RWPE1 (cell line): ENCODE data around the gene NCKAP5.

Experiments used
- CTCF ChIA-PET: fragments of 350-600 bp; sonication (Branson Sonifier 250); formaldehyde crosslinking; extraction: SDS; loops from one replicate; lab custom pipeline; 2021; lab: Yijun Ruan, JAX
- POLR2A ChIA-PET: fragments of 400-600 bp; formaldehyde crosslinking; extraction: SDS; loops from one replicate; lab custom pipeline; 2020; ENCODE audit warnings: antibody characterized with exemption; ENCODE audit not compliant: low non-redundant PET; lab: Yijun Ruan, JAX
- DNase-seq: peaks from one replicate; pipeline ENCODE4 v3.0.0; 2012; ENCODE audit warnings: low spot score
- H3K27ac ChIP-seq: fragments of 450-650 bp; 2 replicates; pipeline ENCODE4 v1.5.1; 2017
- TF ChIP-seq, protein P1 (sequence below): fragments of 450-650 bp; conservative IDR thresholded peaks from 2 replicates; pipeline ENCODE4 v1.5.1; 2017; ENCODE audit warnings: low read depth, mild to moderate bottlenecking

NCKAP5 gene

DNA sequence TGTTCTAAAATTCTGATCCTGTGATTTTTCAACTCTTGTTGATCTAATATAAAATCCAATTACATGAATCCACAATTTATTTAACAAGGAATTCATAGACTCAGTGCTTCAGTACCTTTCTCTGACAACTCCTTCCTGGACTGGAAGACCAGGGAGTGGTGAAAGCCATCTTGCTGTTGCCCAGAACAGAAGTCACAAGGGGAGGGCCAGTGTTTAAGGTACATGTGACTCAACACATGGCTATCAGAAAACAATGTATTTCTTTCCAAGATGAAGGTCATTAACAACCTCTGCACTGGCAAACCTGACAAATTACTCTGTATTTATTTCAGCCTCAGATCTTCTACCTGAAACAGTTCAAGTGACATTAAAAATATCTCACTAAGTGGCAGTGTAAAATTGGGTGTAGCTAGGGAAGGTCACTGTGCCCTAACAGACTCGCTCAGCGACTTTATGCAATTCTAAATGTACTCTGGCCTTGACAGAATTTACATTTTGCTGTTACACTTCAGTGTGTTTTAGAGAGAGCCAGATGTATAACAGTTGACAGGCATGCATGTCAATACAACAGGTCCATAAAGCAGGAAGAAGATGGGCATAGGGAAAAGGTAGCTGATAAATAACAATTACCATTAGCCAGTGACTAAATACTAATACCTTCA lies 75.4 kb downstream of the NCKAP5 start:
- CTCF ChIA-PET, result interaction anchor here (1.1 kb wide), 1 partner anchor 230 kb away, joined by 3 read pairs; no protein-coding TSS in a partner anchor
- no peak for DNase-seq
- TF ChIP-seq, protein P1, sequence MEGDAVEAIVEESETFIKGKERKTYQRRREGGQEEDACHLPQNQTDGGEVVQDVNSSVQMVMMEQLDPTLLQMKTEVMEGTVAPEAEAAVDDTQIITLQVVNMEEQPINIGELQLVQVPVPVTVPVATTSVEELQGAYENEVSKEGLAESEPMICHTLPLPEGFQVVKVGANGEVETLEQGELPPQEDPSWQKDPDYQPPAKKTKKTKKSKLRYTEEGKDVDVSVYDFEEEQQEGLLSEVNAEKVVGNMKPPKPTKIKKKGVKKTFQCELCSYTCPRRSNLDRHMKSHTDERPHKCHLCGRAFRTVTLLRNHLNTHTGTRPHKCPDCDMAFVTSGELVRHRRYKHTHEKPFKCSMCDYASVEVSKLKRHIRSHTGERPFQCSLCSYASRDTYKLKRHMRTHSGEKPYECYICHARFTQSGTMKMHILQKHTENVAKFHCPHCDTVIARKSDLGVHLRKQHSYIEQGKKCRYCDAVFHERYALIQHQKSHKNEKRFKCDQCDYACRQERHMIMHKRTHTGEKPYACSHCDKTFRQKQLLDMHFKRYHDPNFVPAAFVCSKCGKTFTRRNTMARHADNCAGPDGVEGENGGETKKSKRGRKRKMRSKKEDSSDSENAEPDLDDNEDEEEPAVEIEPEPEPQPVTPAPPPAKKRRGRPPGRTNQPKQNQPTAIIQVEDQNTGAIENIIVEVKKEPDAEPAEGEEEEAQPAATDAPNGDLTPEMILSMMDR, result no peak
- no peak overlapping the region for H3K27ac ChIP-seq
- POLR2A ChIA-PET, result no interaction called here

DNA sequence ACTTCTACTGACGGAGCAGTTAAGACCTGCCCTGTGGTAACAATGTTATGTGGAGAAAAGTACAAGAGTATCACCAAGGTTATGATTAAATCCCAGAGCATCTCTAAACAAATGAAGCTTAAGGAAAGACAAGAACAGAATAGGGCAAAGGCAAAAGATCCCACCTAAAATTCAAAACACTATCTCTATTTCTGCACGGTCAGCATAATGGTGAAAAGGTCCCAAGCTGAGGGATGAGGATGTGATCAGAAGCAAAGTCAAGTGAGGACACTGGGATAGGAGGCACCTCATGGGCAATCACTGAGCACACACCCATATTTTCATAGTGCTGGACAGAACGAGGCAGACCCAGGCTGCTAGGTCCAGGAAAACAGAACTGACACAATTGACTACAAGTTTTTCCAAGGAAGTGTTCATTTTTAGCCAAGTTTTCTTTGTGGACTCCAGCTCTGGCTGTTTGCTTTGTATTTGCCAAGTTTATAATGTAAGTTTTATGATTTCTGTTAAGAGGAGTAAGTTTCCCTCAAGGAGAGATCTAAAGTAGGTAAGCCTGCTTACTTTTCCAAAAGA lies 77.8 kb downstream of the NCKAP5 start:
- H3K27ac ChIP-seq, result no peak overlapping the region
- ChIA-PET POLR2A (no interaction called here), CTCF (interaction anchor here (0.6 kb wide), 1 partner anchor 466 kb away, joined by 3 read pairs; no protein-coding TSS in a partner anchor)
- no peak for DNase-seq
- TF ChIP-seq, protein P1, result no peak

DNA sequence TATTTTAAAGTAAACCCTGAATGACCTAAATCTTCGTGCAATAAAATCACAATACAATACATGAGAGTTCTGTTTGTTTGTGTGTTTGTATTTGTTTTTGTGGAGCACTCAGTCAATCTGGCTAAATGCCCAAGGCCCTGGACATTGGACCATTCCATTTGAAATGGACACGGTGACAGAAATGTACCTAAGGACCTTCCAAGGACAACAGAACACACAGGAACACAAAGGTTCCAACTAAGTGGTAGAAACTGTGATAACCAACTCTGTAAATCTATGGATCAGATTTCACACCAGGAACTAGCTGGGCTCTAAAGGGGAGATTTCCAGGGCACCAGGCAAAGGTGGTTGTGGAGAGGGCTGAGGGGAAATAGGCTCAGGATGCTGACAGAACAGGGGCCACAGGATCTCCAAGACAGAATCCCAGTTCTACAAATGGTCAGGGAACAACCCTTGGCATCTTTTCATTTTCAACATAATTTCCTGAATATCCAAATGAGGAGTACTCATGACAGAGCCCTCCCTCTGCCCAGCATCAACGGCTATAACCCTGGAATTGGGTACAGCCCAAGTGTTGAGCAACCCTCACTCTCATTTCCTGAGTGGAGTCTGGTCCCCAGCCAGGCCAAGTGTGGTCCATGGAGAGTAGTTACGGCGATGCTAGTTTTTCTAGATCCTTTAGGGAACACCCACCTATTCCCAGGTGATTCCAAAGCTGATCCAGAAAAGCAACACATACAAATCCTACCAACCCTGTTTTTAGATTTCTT lies 78.4 kb downstream of the NCKAP5 start:
- CTCF ChIA-PET, result interaction anchor here (0.6 kb wide), 1 partner anchor 465 kb away, joined by 3 read pairs; no protein-coding TSS in a partner anchor
- no peak for DNase-seq
- no peak overlapping the region for H3K27ac ChIP-seq
- POLR2A ChIA-PET, result no interaction called here
- TF ChIP-seq, protein P1, result no peak

- TF ChIP-seq, protein P1, result no peak
- CTCF ChIA-PET, result no interaction called here
- no peak overlapping the region for H3K27ac ChIP-seq
- no peak for DNase-seq
- POLR2A ChIA-PET, result no interaction called here
Measured at GRCh38 chr2:133489146-133489545, 79.1 kb downstream of the NCKAP5 start.

GRCh38 chr2:133486771-133487191 lies 81.5 kb downstream of the NCKAP5 start:
- CTCF ChIA-PET, result no interaction called here
- H3K27ac ChIP-seq, result no peak overlapping the region

GRCh38 chr2:133485868-133486267 lies 82.4 kb downstream of the NCKAP5 start:
- ChIA-PET CTCF (no interaction called here), POLR2A (no interaction called here)
- TF ChIP-seq, protein P1, result no peak
- H3K27ac ChIP-seq, result no peak overlapping the region
- DNase-seq, result no peak

More at GRCh38 chr2:133486771-133487191, 81.5 kb downstream of the NCKAP5 start:
- POLR2A ChIA-PET, result no interaction called here
- TF ChIP-seq, protein P1, result no peak
- DNase-seq, result no peak
